HepG2 (cell line): ENCODE measurements around the gene PMIS2. TPM values are rescaled to one million over a fixed set of nuclear protein-coding genes. Genes with fewer than 3 reads are reported as not detected.

Experiments used
- AHR ChIP-seq: IDR thresholded peaks from 2 replicates; pipeline ENCODE4 v1.6.1; 2018; ENCODE audit warnings: missing genetic modification reagents, missing compliant biosample characterization
- CCDC6 ChIP-seq: sonication (generic); formaldehyde crosslinking; IDR thresholded peaks from 2 replicates; pipeline ENCODE4 v1.8.1; 2022; ENCODE audit warnings: mild to moderate bottlenecking, missing genetic modification reagents, moderate library complexity
- FOXA3 ChIP-seq: IDR thresholded peaks from 2 replicates; pipeline ENCODE4 v1.6.1; 2016; ENCODE audit warnings: missing genetic modification reagents, missing compliant biosample characterization
- GZF1 ChIP-seq: sonication (generic); formaldehyde crosslinking; IDR thresholded peaks from 2 replicates; pipeline ENCODE4 v1.5.1; 2020; ENCODE audit warnings: mild to moderate bottlenecking, missing genetic modification reagents
- NPAS2 ChIP-seq: sonication (generic); formaldehyde crosslinking; IDR thresholded peaks from 2 replicates; pipeline ENCODE4 v1.8.0; 2022; ENCODE audit warnings: mild to moderate bottlenecking, missing genetic modification reagents, borderline replicate concordance
- PHB2 ChIP-seq: fragments of 450-650 bp; IDR thresholded peaks from 2 replicates; pipeline ENCODE4 v1.6.1; 2018; ENCODE audit not compliant: partially characterized antibody
- PRMT3 ChIP-seq: sonication (generic); formaldehyde crosslinking; IDR thresholded peaks from 2 replicates; pipeline ENCODE4 v1.8.1; 2022; ENCODE audit warnings: low read depth, mild to moderate bottlenecking, moderate library complexity, missing genetic modification reagents, borderline replicate concordance
- RCOR2 ChIP-seq: IDR thresholded peaks from 2 replicates; pipeline ENCODE4 v1.6.1; 2016; ENCODE audit warnings: missing biosample characterization, missing genetic modification reagents
- TCF7 ChIP-seq: sonication (generic); IDR thresholded peaks from 2 replicates; pipeline ENCODE4 v1.6.1; 2016; ENCODE audit warnings: antibody characterized with exemption, low read depth
- ZBTB42 ChIP-seq: sonication (generic); formaldehyde crosslinking; IDR thresholded peaks from 2 replicates; pipeline ENCODE4 v1.5.0; 2020; ENCODE audit warnings: mild to moderate bottlenecking, missing genetic modification reagents
- ZNF292 ChIP-seq: sonication (generic); formaldehyde crosslinking; IDR thresholded peaks from 2 replicates; pipeline ENCODE4 v1.8.1; 2022; ENCODE audit warnings: mild to moderate bottlenecking, low read depth, missing genetic modification reagents, borderline replicate concordance
- ZNF432 ChIP-seq: sonication (generic); formaldehyde crosslinking; IDR thresholded peaks from 2 replicates; pipeline ENCODE4 v1.5.0; 2020; ENCODE audit warnings: missing genetic modification reagents, mild to moderate bottlenecking, borderline replicate concordance
- ZNF468 ChIP-seq: sonication (generic); formaldehyde crosslinking; IDR thresholded peaks from 2 replicates; pipeline ENCODE4 v1.8.0; 2022; ENCODE audit warnings: mild to moderate bottlenecking, moderate library complexity, missing genetic modification reagents
- ZNF563 ChIP-seq: sonication (generic); formaldehyde crosslinking; IDR thresholded peaks from 2 replicates; pipeline ENCODE4 v1.8.0; 2022; ENCODE audit warnings: mild to moderate bottlenecking, moderate library complexity, missing genetic modification reagents
- ZNF7 ChIP-seq: IDR thresholded peaks from 2 replicates; pipeline ENCODE4 v1.6.1; 2016; ENCODE audit warnings: missing biosample characterization, missing genetic modification reagents
- ZNF746 ChIP-seq: sonication (generic); formaldehyde crosslinking; IDR thresholded peaks from 2 replicates; pipeline ENCODE4 v1.8.0; 2022; ENCODE audit warnings: mild to moderate bottlenecking, missing genetic modification reagents
- ZNF768 ChIP-seq: sonication (generic); formaldehyde crosslinking; IDR thresholded peaks from 2 replicates; pipeline ENCODE4 v1.4.0; 2020; ENCODE audit warnings: missing genetic modification reagents
- polyA plus RNA-seq, 8 experiments: library from polyadenylated mRNA; depleted of rRNA in 3 of 8; stranded (reverse) in 7 of 8; unstranded in 1 of 8; fragments of >200 nt; fragmentation: Illumina TruSeq in 4 of 8; extraction: Trizol in 4 of 8; gene quantifications; 2 replicates each; pipeline versions ENCODE4 v1.2.1 to v1.2.3, GENCODE V29; 2011 to 2016; ENCODE audit warnings: low read depth in 4 of 8, missing spikeins in 1 of 8, mixed read lengths in 1 of 8; ENCODE audit not compliant: insufficient read depth in 1 of 8
- total RNA-seq, 5 experiments: library from RNA; depleted of rRNA; stranded (reverse); fragments of >200 nt; fragmentation: Illumina TruSeq; extraction: Trizol; gene quantifications; 2 replicates each; pipeline ENCODE4 v1.2.3, GENCODE V29; 2016; ENCODE audit warnings: low read depth in 1 of 5
- TF ChIP-seq, protein P1 (sequence below): sonication (generic); formaldehyde crosslinking; conservative IDR thresholded peaks from 2 replicates; pipeline ENCODE4 v1.4.0; 2020; ENCODE audit warnings: mild to moderate bottlenecking, missing genetic modification reagents, moderate library complexity
- TF ChIP-seq, protein P2 (sequence below): sonication (generic); formaldehyde crosslinking; IDR thresholded peaks from 2 replicates; pipeline ENCODE4 v1.5.1; 2020; ENCODE audit warnings: missing genetic modification reagents, mild to moderate bottlenecking, borderline replicate concordance
- TF ChIP-seq, protein P3 (sequence below): sonication (generic); formaldehyde crosslinking; IDR thresholded peaks from 2 replicates; pipeline ENCODE4 v1.8.0; 2022; ENCODE audit warnings: low read depth, missing genetic modification reagents
- TF ChIP-seq, protein P4 (sequence below): sonication (generic); formaldehyde crosslinking; IDR thresholded peaks from 2 replicates; pipeline ENCODE4 v1.4.0; 2020; ENCODE audit warnings: missing genetic modification reagents
- TF ChIP-seq, protein P5 (sequence below): sonication (generic); formaldehyde crosslinking; conservative IDR thresholded peaks from 2 replicates; pipeline ENCODE4 v1.4.0; 2020; ENCODE audit warnings: missing genetic modification reagents

PMIS2 gene
- total and polyA plus RNA-seq, 2 of the 13 experiments (the other 11 are each of a cell fraction or from before 2014, with no cell fraction given) = not detected

DNA sequence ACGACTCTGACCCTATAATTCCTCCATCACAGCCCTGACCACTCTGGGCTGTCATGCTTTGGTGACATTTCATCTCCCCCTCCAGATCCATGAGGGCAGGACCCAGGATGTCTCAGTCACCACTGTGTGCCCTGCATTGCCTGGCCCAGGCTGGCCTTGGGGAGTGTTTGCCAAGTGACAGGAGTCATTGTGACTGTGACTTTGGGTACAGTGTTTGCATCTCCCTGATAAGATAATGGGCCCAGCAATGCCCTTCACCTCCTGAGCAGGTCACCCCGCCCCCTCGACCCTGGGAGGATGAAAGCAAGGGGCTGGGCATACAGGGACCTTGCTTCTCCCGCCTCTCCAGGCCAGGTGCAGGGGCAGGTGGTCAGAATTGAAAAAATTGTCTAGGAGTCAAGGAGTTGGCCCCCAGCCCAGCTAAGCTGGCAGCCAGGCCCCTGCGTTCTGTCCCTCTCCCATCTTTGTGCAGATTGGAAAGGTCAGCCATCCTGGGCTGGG is 16.6 kb upstream of the PMIS2 start (continued):
- TF ChIP-seq, protein P1, sequence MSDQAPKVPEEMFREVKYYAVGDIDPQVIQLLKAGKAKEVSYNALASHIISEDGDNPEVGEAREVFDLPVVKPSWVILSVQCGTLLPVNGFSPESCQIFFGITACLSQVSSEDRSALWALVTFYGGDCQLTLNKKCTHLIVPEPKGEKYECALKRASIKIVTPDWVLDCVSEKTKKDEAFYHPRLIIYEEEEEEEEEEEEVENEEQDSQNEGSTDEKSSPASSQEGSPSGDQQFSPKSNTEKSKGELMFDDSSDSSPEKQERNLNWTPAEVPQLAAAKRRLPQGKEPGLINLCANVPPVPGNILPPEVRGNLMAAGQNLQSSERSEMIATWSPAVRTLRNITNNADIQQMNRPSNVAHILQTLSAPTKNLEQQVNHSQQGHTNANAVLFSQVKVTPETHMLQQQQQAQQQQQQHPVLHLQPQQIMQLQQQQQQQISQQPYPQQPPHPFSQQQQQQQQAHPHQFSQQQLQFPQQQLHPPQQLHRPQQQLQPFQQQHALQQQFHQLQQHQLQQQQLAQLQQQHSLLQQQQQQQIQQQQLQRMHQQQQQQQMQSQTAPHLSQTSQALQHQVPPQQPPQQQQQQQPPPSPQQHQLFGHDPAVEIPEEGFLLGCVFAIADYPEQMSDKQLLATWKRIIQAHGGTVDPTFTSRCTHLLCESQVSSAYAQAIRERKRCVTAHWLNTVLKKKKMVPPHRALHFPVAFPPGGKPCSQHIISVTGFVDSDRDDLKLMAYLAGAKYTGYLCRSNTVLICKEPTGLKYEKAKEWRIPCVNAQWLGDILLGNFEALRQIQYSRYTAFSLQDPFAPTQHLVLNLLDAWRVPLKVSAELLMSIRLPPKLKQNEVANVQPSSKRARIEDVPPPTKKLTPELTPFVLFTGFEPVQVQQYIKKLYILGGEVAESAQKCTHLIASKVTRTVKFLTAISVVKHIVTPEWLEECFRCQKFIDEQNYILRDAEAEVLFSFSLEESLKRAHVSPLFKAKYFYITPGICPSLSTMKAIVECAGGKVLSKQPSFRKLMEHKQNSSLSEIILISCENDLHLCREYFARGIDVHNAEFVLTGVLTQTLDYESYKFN (CRISPR knock-in tag) = peak; percentile 90
- TF ChIP-seq ZNF768 (CRISPR knock-in tag) (no peak), ZNF746 (CRISPR knock-in tag) (peak; percentile 64), TCF7 (peak; percentile 73), ZNF468 (CRISPR knock-in tag) (no peak), ZNF432 (CRISPR knock-in tag) (no peak), NPAS2 (no peak), ZBTB42 (CRISPR knock-in tag) (no peak), AHR (CRISPR knock-in tag) (no peak), FOXA3 (CRISPR knock-in tag) (peak; percentile 65), GZF1 (CRISPR knock-in tag) (no peak), PRMT3 (CRISPR knock-in tag) (no peak), ZNF7 (CRISPR knock-in tag) (no peak), ZNF563 (CRISPR knock-in tag) (no peak), RCOR2 (CRISPR knock-in tag) (peak; percentile 57; the same call in 1 of the 2 replicates), CCDC6 (CRISPR knock-in tag) (0 out of 2 replicates have a peak, but pooled peaks have one; percentile 39), ZNF292 (peak; percentile 89; the same call in 1 of the 2 replicates), PHB2 (no peak)
- TF ChIP-seq, protein P2, sequence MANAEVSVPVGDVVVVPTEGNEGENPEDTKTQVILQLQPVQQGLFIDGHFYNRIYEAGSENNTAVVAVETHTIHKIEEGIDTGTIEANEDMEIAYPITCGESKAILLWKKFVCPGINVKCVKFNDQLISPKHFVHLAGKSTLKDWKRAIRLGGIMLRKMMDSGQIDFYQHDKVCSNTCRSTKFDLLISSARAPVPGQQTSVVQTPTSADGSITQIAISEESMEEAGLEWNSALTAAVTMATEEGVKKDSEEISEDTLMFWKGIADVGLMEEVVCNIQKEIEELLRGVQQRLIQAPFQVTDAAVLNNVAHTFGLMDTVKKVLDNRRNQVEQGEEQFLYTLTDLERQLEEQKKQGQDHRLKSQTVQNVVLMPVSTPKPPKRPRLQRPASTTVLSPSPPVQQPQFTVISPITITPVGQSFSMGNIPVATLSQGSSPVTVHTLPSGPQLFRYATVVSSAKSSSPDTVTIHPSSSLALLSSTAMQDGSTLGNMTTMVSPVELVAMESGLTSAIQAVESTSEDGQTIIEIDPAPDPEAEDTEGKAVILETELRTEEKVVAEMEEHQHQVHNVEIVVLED (CRISPR knock-in tag) = peak; percentile 21; the same call in 1 of the 2 replicates
- TF ChIP-seq, protein P3, sequence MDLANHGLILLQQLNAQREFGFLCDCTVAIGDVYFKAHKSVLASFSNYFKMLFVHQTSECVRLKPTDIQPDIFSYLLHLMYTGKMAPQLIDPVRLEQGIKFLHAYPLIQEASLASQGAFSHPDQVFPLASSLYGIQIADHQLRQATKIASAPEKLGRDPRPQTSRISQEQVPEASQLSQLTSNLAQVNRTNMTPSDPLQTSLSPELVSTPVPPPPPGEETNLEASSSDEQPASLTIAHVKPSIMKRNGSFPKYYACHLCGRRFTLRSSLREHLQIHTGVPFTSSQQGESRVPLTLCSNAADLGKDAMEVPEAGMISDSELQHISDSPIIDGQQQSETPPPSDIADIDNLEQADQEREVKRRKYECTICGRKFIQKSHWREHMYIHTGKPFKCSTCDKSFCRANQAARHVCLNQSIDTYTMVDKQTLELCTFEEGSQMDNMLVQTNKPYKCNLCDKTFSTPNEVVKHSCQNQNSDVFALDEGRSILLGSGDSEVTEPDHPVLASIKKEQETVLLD (CRISPR knock-in tag) = no peak
- TF ChIP-seq, protein P4, sequence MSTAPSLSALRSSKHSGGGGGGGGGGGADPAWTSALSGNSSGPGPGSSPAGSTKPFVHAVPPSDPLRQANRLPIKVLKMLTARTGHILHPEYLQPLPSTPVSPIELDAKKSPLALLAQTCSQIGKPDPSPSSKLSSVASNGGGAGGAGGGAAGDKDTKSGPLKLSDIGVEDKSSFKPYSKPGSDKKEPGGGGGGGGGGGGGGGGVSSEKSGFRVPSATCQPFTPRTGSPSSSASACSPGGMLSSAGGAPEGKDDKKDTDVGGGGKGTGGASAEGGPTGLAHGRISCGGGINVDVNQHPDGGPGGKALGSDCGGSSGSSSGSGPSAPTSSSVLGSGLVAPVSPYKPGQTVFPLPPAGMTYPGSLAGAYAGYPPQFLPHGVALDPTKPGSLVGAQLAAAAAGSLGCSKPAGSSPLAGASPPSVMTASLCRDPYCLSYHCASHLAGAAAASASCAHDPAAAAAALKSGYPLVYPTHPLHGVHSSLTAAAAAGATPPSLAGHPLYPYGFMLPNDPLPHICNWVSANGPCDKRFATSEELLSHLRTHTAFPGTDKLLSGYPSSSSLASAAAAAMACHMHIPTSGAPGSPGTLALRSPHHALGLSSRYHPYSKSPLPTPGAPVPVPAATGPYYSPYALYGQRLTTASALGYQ (CRISPR knock-in tag) = peak; percentile 54; the same call in 1 of the 2 replicates
- TF ChIP-seq, protein P5, sequence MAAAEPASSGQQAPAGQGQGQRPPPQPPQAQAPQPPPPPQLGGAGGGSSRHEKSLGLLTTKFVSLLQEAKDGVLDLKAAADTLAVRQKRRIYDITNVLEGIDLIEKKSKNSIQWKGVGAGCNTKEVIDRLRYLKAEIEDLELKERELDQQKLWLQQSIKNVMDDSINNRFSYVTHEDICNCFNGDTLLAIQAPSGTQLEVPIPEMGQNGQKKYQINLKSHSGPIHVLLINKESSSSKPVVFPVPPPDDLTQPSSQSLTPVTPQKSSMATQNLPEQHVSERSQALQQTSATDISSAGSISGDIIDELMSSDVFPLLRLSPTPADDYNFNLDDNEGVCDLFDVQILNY (CRISPR knock-in tag) = no peak
